Limb (tissue), 2 donors: ENCODE measurements around the gene HIF3A.

ENCODE experiments used
- DNase-seq, 2 donors: peaks; one replicate each; pipeline ENCODE4 v3.0.0-alpha.2; 2016; ENCODE audit errors: extremely low spot score in 2 of 2

HIF3A gene

GRCh38 chr19:46326608-46327007, 29.8 kb downstream of the HIF3A start:
- DNase-seq, result no peak

DNA sequence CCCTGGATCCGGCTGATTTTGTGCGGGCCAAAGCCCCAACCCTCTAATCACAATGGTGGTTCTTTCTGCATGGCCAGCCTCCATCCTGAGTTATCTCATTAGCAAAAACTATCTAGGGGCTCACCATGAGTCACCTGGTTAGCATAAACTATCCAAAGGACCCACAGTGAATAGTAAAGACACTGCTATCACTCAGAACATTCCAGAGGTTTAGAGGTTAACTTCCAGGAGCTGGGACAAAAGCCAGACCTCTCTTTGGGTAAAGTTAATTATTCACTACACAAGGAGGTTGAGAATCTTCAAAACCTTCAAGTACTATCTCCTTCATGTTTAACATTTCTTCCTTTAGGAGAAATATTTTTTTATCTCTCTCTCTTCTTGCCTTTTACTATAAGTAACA, 31.2 kb downstream of the HIF3A start:
- DNase-seq, result no peak

DNA sequence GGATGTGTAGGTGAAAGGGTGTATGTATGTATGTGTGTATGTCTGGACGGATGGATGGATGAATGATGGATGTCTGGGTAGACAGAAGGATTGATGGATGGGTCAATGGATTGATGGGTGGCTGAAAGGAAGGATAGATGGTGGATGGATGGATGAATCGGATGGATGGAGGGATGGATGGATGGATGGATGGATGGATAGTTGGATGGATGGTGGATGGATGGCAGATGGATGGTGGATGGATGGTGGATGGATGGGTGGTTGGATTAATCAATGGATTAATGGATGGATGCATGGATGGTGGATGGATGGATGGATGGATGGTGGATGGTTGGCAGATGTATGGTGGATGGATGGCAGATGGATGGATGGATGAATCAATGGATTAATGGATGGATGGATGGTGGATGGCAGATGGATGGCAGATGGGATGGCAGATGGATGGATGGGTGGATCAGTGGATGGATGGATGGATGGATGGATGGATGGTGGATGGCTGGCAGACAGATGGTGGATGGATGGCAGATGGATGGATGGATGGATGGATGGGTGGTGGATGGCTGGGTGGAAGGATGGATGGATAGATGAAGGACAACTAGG, 33.6 kb downstream of the HIF3A start:
- no peak for DNase-seq

GRCh38 chr19:46337487-46337886, 40.6 kb downstream of the HIF3A start:
- no peak for DNase-seq

GRCh38 chr19:46339446-46339845, 42.6 kb downstream of the HIF3A start:
- no peak for DNase-seq

DNA sequence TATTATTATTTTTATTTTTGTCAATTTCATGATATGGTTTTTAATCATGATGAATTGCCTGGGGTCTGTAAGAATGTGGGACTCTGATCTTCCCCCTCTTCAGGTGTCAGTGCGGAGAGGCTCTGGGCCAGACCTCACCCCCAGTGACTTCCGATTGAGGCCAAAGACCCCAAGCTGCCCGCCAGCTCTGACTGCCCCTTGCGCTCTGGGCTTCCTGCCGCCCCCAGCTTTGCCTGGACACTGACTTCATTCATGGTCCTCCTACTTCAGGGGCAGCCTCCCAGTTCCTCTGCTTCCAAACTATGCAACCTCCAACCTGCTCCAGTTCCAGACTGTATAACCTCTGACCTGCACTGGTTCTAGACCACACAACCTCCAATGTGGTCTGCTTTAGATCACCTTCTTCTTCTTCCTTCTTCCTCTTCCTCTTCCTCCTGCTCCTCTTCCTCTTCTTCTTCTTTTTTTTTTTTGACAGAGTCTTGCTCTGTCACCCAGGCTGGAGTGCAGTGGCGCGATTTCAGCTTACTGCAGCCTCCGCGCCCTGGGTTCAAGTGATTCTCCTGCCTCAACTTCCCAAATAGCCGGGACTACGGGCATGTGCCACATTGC, 43.3 kb downstream of the HIF3A start:
- DNase-seq, result no peak

DNA sequence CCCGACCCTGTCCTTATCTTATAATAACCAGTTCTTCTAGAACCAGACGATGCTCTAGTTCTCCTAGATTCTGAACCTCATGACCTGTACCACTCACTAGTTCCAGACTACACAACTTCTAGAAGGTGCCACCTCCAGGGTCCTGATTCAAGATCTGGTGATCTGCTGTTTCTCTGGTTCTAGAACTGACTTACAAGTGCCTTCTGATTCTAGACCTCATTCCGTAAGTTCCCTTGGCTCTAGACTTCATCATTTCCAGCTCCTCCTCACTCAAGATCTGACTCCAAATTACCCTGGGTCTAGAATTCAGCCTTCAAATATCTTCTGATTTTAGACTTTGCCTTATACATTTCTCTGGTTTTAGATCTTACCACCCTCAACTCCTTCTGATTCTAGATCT, 45.1 kb downstream of the HIF3A start:
- no peak for DNase-seq

- DNase-seq, result no peak
Observed at GRCh38 chr19:46344363-46344762, 47.5 kb downstream of the HIF3A start.

DNA sequence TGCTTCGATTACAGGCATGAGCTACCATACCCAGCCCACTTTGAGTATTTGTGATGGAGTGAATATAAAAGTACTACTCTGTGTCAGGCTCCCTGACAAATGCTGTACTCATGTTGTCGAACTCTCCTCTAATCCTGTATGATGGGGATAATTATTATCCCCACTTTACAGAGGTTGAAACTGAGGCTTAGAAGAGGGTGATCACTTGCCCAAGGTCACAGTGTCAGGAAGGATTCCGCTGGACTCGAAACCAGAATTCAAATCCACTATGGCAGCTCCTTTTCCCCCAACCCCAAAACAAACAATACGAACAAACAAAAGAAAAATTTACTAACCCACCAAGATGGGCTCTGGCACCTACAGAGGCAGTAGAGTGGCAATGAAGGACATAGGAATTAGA, 48.3 kb downstream of the HIF3A start:
- DNase-seq, result no peak

GRCh38 chr19:46346821-46347571, 50.2 kb downstream of the HIF3A start, which contains the start of gene PPP5C:
Gene PPP5C (plus strand): TSS chr19:46347087. CDS start chr19:46347097, 10 bp downstream.
- DNase-seq, result peak; percentile 94 to 95

DNA sequence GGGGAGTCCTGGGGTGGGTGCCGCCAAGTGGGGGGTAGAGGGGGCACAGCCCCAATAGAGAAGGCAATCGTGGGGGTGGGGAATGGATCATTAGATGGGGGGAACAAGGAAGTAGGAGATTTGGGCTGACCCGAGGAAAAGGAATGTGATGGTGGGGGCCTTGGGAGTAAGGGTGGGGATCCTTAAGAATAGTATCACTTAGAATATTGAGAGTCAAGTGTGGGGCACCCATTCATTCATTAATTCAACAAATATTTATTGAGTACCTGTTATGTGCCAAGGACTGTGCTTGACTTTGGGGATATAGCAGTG, 50.7 kb downstream of the HIF3A start:
- DNase-seq, result no peak

- no peak for DNase-seq
Observed at GRCh38 chr19:46347985-46348384, 51.1 kb downstream of the HIF3A start.

DNA sequence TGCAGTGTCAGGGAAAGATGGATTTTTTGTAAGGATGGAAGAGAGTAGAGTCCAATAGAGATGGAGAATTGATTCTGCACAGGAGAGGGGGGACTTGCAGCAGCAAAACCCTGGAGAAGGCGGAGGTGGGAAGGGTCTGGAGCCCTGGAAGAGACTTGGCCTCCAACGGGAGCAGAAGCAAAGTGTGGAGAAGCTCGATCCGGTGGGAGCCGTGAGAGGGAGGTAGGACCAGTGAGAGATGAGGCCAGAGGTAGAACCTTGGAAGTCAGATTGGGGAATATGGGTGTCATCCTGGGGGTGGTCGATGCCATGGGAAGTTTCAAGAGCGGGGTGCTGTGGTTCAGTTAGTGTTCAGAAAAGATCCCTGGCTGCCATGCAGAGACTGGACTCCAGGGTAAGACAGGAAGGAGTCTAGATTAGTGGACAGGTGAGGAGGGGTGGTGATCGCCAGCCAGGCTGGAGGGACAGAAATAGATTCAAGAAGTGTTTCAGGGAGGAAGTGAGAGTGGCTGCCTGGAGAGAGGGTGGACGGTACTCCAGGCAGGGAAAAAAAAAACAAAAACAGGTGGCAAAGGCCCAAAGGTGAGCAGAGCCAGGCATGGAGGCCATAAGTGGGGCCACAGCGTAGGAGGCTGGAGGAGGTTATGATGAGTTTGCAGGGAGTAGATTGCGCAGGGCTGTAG, 52.6 kb downstream of the HIF3A start:
- no peak for DNase-seq

DNA sequence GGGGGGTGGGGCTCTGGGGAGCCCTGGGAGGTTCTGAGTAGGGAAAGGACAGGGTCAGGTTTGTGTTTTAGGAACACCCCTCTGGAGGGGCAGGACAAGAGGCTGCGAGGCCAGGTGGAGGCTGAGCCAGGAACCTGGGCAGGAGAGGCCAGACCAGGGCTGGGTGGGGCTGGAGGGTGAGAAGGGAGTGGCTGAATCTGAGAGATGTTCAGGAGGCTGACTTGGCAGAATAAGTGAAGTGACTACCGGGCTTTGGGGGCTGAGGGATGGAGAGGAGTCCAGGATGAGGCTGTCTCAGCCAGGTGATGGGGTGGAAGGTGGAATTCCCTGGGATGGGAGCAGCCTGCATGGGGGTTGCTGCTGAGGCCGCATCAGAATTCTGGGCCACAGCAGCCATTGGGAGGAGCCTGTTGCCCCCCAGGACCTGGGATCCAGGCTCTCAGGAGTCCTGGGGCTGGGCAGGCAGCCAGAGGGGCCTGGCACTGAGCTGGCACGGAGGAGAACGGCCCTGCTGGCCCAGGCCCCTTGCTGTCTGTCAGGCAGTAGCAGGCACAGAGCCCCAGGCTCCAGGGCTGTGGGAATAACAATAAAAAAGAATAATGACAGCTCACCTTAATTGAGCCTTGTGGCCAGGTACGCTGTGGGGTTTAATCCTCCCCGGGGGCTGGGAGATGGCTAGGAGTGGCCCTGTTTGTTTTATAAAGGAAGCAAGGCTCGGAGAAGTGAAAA, 53.4 kb downstream of the HIF3A start:
- no peak for DNase-seq

- no peak for DNase-seq
Observed at GRCh38 chr19:46350758-46351159, 53.9 kb downstream of the HIF3A start.

DNA sequence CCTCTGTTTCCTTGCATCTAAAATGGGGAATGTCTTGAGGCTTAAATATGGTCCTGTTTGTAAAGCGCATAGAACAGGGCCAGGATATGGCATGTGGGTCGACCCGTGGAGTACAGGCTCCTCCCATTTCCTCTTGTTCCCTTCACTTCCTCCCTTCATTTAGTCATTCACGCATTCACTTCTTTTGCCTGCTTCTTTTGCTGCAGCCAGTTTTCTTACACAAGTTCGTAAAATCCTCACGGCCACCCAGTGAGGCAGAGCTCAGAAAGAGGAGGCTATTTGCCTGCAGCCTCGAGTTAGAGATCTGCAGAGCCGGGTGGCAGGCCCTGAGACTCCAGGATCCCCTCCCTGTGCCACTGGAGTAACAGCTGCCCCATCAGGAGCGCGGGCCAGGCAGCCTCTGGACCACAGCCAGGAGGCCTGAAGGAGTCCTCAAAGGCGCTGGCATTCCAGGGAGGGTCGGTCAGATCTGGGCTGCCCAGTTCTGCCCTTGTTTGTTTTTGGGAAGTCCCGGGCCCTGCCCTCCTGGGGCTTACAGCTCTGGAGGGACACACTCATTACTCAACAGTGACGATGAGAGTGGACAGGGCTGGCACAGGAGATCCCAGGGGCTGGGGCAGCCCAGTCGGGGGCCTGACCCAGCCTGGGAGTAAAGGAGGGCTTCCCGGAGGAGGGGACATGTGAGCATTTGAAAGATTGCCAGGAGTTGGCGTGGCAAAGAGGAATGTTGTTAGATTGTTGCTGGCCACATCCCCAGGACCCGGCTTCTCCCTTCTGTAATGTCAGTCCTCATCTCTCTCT, 54.6 kb downstream of the HIF3A start:
- DNase-seq, result no peak

GRCh38 chr19:46353730-46354528, 57.1 kb downstream of the HIF3A start:
- DNase-seq, result no peak

DNA sequence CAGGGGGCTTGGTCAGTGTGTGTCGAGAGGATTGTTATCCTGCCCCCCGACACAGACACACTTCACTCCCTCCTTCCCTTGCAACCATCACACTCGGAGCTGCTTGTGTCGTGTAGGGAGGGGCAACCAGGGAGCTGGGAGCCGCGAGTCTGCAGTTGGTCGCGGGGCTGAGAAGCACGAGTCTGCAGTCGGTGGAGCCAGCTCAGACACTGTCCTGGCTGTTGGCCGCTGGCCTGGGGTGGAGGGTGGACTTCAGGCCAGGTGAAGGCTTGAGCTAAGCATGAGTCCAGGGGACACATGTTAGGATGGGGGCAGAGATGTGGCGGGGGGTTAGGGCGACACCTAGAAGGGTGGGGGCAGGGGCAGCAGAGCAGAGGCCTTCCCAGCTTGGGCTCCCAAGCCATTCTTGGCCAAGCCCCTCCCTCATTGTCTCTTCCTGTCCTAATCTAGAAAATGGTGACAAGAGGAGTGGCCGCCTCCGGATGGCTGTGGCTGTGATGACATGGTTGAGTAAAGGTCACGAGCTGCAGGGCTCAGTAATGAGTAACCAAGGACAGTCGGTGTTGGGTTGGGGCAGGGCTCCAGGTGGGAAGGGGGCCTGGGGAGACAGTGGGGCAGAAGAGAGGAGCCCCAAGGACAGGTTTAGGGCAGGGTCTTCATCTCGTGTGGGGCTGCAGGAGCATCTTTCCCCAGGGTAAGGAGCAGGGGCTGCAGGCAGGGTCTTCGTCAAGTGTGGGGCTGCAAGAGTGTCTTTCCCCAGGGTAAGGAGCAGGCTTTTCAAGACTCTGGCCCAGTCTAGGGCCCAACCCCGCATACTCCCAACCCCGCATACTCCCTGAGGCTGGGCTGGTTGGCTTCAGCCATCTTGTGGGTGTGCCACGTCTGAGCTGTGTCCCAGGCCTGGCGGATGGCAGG, 58.6 kb downstream of the HIF3A start:
- DNase-seq, result no peak
